HL-60 (cell line): ENCODE measurements around the gene ZNF521.

Experiments used
- CTCF ChIP-seq: IDR thresholded peaks from one replicate; pipeline ENCODE4 v1.5.1; 2011; ENCODE audit warnings: low read length, control low read depth, inconsistent platforms; ENCODE audit not compliant: insufficient read depth
- POLR2AphosphoS5 ChIP-seq: IDR thresholded peaks from 2 replicates; pipeline ENCODE4 v1.6.1; 2012; ENCODE audit warnings: low read depth
- SPI1 ChIP-seq: IDR thresholded peaks from 2 replicates; pipeline ENCODE4 v1.6.1; 2012; ENCODE audit warnings: low read depth, mild to moderate bottlenecking, borderline replicate concordance
- TF ChIP-seq, protein P1 (sequence below): IDR thresholded peaks from 2 replicates; pipeline ENCODE4 v1.6.1; 2012; ENCODE audit warnings: low read depth; ENCODE audit not compliant: insufficient replicate concordance

- TF ChIP-seq CTCF, result no peak
- TF ChIP-seq, protein P1, sequence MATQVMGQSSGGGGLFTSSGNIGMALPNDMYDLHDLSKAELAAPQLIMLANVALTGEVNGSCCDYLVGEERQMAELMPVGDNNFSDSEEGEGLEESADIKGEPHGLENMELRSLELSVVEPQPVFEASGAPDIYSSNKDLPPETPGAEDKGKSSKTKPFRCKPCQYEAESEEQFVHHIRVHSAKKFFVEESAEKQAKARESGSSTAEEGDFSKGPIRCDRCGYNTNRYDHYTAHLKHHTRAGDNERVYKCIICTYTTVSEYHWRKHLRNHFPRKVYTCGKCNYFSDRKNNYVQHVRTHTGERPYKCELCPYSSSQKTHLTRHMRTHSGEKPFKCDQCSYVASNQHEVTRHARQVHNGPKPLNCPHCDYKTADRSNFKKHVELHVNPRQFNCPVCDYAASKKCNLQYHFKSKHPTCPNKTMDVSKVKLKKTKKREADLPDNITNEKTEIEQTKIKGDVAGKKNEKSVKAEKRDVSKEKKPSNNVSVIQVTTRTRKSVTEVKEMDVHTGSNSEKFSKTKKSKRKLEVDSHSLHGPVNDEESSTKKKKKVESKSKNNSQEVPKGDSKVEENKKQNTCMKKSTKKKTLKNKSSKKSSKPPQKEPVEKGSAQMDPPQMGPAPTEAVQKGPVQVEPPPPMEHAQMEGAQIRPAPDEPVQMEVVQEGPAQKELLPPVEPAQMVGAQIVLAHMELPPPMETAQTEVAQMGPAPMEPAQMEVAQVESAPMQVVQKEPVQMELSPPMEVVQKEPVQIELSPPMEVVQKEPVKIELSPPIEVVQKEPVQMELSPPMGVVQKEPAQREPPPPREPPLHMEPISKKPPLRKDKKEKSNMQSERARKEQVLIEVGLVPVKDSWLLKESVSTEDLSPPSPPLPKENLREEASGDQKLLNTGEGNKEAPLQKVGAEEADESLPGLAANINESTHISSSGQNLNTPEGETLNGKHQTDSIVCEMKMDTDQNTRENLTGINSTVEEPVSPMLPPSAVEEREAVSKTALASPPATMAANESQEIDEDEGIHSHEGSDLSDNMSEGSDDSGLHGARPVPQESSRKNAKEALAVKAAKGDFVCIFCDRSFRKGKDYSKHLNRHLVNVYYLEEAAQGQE, result no peak
- no peak for TF ChIP-seq POLR2AphosphoS5
- TF ChIP-seq SPI1, result no peak
Measured at GRCh38 chr18:25233528-25234321, 118.2 kb downstream of the ZNF521 start.
